Neural cell (in vitro differentiated cells): Measurements from ENCODE around the gene CNOT6. TPM values are rescaled to one million over a fixed set of nuclear protein-coding genes. Genes with fewer than 3 reads are reported as not detected.

Source experiments
- H2AFZ ChIP-seq: fragments of 200-600, 300-800 bp; sonication (generic), shearing (Covaris generic); 2 replicates; pipeline ENCODE4 v1.6.0; 2014; ENCODE audit warnings: low read depth, mild to moderate bottlenecking, antibody characterized with exemption, low read length, moderate library complexity
- H3F3A ChIP-seq: fragments of 200-600 bp; shearing (Covaris generic); 2 replicates; pipeline ENCODE4 v1.6.1; 2016; ENCODE audit warnings: mild to moderate bottlenecking, moderate library complexity, mixed read lengths, antibody characterized with exemption, low read length; ENCODE audit not compliant: insufficient read depth, poor library complexity, severe bottlenecking
- H3K27ac ChIP-seq: fragments of 200-600, 300-800 bp; sonication (generic), shearing (Covaris generic); 2 replicates; pipeline ENCODE4 v1.5.1; 2014; ENCODE audit warnings: mild to moderate bottlenecking, low read length, moderate library complexity
- H3K27me3 ChIP-seq: fragments of 300-800, 200-600 bp; sonication (generic), shearing (Covaris generic); 2 replicates; pipeline ENCODE4 v1.6.0; 2014; ENCODE audit warnings: mild to moderate bottlenecking, low read depth, low read length, moderate library complexity; ENCODE audit not compliant: insufficient read depth
- H3K36me3 ChIP-seq: fragments of 300-800, 200-600 bp; sonication (generic), shearing (Covaris generic); 2 replicates; pipeline ENCODE4 v1.5.1; 2014; ENCODE audit warnings: mild to moderate bottlenecking, antibody characterized with exemption, low read length, moderate library complexity; ENCODE audit not compliant: insufficient read depth
- H3K4me2 ChIP-seq: fragments of 300-800, 200-600 bp; sonication (generic), shearing (Covaris generic); 2 replicates; pipeline ENCODE4 v1.6.0; 2014; ENCODE audit warnings: mild to moderate bottlenecking, low read length
- H3K4me3 ChIP-seq: fragments of 300-800, 200-600 bp; sonication (generic), shearing (Covaris generic); 2 replicates; pipeline ENCODE4 v1.5.1; 2014; ENCODE audit warnings: mild to moderate bottlenecking, low read length, moderate library complexity
- H3K79me2 ChIP-seq: fragments of 200-600 bp; shearing (Covaris generic); replicated peaks from 2 replicates; pipeline ENCODE4 v1.6.0; 2014; ENCODE audit warnings: mild to moderate bottlenecking, low read length, moderate library complexity; ENCODE audit not compliant: insufficient read depth
- H3K9ac ChIP-seq: fragments of 300-800, 200-600 bp; sonication (generic), shearing (Covaris generic); 2 replicates; pipeline ENCODE4 v1.6.1; 2016; ENCODE audit warnings: mild to moderate bottlenecking, low read length, mixed read lengths
- H3K9me2 ChIP-seq: fragments of 200-600 bp; shearing (Covaris generic); 2 replicates; pipeline ENCODE4 v1.6.1; 2016; ENCODE audit warnings: mild to moderate bottlenecking, low read length, mixed read lengths; ENCODE audit not compliant: insufficient read depth
- H3K9me3 ChIP-seq: fragments of 200-600, 300-800 bp; sonication (generic), shearing (Covaris generic); 2 replicates; pipeline ENCODE4 v1.6.1; 2016; ENCODE audit warnings: mild to moderate bottlenecking, mixed run types, low read length, moderate library complexity, mixed read lengths
- H4K20me1 ChIP-seq: fragments of 200-600 bp; shearing (Covaris generic); 2 replicates; pipeline ENCODE4 v1.6.1; 2016; ENCODE audit warnings: mild to moderate bottlenecking, mixed run types; ENCODE audit not compliant: insufficient read depth
- EP300 ChIP-seq: fragments of 450-650 bp; conservative IDR thresholded peaks from 2 replicates; pipeline ENCODE4 v1.6.1; 2014; ENCODE audit warnings: antibody characterized with exemption, mild to moderate bottlenecking, moderate library complexity; ENCODE audit not compliant: poor library complexity, severe bottlenecking
- EZH2 ChIP-seq: fragments of 200-600, 300-800 bp; shearing (Covaris generic), sonication (generic); IDR thresholded peaks from 2 replicates; pipeline ENCODE4 v1.6.1; 2014; ENCODE audit warnings: antibody characterized with exemption, low read length, borderline replicate concordance, mild to moderate bottlenecking; ENCODE audit not compliant: insufficient read depth, poor library complexity, severe bottlenecking
- MXI1 ChIP-seq: fragments of 450-650 bp; conservative IDR thresholded peaks from 2 replicates; pipeline ENCODE4 v1.6.1; 2014; ENCODE audit warnings: antibody characterized with exemption, mild to moderate bottlenecking; ENCODE audit not compliant: poor library complexity, severe bottlenecking
- POLR2AphosphoS5 ChIP-seq: IDR thresholded peaks from 2 replicates; pipeline ENCODE4 v1.6.1; 2012
- RAD21 ChIP-seq: fragments of 450-650 bp; conservative IDR thresholded peaks from 2 replicates; pipeline ENCODE4 v1.6.1; 2014; ENCODE audit warnings: antibody characterized with exemption, mild to moderate bottlenecking, moderate library complexity
- SMC3 ChIP-seq: fragments of 450-650 bp; conservative IDR thresholded peaks from 2 replicates; pipeline ENCODE4 v1.6.1; 2014; ENCODE audit warnings: antibody characterized with exemption, mild to moderate bottlenecking, moderate library complexity; ENCODE audit not compliant: poor library complexity
- TAF1 ChIP-seq: IDR thresholded peaks from 2 replicates; pipeline ENCODE4 v1.6.1; 2012; ENCODE audit warnings: low read depth
- polyA plus RNA-seq: library from polyadenylated mRNA; depleted of rRNA; stranded (reverse); fragments of >200 nt; gene quantifications from 2 replicates; pipeline ENCODE4 v1.2.3, GENCODE V29; 2014
- TF ChIP-seq, protein P1 (sequence below): fragments of 450-650 bp; IDR thresholded peaks from 2 replicates; pipeline ENCODE4 v1.5.1; 2014; ENCODE audit warnings: antibody characterized with exemption, mild to moderate bottlenecking, moderate library complexity; ENCODE audit not compliant: poor library complexity, severe bottlenecking
- TF ChIP-seq, protein P2 (sequence below): IDR thresholded peaks from 2 replicates; pipeline ENCODE4 v1.6.1; 2012; ENCODE audit warnings: borderline replicate concordance

CNOT6 gene
- polyA plus RNA-seq, 1 donor from 2014 or later: 43.0 TPM

- no peak overlapping the region for H3K4me3 ChIP-seq
- no peak overlapping the region for H3K27ac ChIP-seq
Observed at GRCh38 chr5:180463216-180463900, 30.8 kb upstream of the CNOT6 start.

DNA sequence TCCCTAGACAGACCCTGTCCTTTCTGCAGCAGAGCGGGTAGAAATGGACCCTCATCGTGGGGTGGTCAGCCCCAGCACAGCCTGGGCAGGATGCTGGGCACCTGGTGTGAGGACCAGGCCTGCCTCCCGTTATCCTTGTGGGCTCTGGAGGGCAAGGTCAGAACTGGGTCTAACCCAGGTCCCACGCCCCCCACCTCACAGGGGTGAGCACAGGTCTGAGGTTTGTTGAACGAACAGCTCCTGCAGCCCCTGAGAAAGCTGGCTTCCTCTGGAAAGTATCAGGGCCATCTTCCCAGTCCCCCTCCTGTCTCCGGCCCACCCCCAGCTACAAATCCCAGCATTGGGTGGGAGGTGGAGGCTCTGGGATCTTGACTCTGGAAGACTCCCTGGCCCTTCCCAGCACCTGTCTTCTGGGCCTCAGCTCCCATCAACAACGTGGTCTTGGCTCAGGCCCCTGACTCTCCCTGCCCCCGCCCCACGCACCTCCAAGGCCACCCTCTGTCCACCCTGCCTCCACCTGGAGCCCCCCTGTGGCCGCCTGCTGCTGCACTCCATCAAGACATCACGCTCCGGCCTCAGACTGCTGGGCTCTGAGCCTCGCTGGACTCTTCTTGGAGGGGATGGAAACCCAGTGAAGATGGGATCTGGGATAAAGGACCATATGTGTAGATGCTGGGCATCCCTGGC, 30.1 kb upstream of the CNOT6 start:
- H3F3A ChIP-seq: no peaks in the 10 kb centered on the region
- no peak overlapping the region for H3K27ac ChIP-seq
- no peak overlapping the region for H3K9ac ChIP-seq
- no peaks in the 10 kb centered on the region for H3K27me3 ChIP-seq
- no peaks in the 10 kb centered on the region for H3K36me3 ChIP-seq
- H3K4me3 ChIP-seq: no peak overlapping the region
- H3K9me3 ChIP-seq: no peaks in the 10 kb centered on the region
- no peaks in the 10 kb centered on the region for H3K9me2 ChIP-seq
- H2AFZ ChIP-seq: no peak overlapping the region
- H4K20me1 ChIP-seq: no peaks in the 10 kb centered on the region
- no peak overlapping the region for H3K4me2 ChIP-seq
- no peaks in the 10 kb centered on the region for H3K79me2 ChIP-seq
- TF ChIP-seq MXI1 (no peak), RAD21 (no peak), TAF1 (no peak), EP300 (no peak), POLR2AphosphoS5 (no peak), SMC3 (no peak), EZH2 (no peak)
- TF ChIP-seq, protein P1, sequence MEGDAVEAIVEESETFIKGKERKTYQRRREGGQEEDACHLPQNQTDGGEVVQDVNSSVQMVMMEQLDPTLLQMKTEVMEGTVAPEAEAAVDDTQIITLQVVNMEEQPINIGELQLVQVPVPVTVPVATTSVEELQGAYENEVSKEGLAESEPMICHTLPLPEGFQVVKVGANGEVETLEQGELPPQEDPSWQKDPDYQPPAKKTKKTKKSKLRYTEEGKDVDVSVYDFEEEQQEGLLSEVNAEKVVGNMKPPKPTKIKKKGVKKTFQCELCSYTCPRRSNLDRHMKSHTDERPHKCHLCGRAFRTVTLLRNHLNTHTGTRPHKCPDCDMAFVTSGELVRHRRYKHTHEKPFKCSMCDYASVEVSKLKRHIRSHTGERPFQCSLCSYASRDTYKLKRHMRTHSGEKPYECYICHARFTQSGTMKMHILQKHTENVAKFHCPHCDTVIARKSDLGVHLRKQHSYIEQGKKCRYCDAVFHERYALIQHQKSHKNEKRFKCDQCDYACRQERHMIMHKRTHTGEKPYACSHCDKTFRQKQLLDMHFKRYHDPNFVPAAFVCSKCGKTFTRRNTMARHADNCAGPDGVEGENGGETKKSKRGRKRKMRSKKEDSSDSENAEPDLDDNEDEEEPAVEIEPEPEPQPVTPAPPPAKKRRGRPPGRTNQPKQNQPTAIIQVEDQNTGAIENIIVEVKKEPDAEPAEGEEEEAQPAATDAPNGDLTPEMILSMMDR: no peak
- TF ChIP-seq, protein P2, sequence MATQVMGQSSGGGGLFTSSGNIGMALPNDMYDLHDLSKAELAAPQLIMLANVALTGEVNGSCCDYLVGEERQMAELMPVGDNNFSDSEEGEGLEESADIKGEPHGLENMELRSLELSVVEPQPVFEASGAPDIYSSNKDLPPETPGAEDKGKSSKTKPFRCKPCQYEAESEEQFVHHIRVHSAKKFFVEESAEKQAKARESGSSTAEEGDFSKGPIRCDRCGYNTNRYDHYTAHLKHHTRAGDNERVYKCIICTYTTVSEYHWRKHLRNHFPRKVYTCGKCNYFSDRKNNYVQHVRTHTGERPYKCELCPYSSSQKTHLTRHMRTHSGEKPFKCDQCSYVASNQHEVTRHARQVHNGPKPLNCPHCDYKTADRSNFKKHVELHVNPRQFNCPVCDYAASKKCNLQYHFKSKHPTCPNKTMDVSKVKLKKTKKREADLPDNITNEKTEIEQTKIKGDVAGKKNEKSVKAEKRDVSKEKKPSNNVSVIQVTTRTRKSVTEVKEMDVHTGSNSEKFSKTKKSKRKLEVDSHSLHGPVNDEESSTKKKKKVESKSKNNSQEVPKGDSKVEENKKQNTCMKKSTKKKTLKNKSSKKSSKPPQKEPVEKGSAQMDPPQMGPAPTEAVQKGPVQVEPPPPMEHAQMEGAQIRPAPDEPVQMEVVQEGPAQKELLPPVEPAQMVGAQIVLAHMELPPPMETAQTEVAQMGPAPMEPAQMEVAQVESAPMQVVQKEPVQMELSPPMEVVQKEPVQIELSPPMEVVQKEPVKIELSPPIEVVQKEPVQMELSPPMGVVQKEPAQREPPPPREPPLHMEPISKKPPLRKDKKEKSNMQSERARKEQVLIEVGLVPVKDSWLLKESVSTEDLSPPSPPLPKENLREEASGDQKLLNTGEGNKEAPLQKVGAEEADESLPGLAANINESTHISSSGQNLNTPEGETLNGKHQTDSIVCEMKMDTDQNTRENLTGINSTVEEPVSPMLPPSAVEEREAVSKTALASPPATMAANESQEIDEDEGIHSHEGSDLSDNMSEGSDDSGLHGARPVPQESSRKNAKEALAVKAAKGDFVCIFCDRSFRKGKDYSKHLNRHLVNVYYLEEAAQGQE: no peak

More at GRCh38 chr5:180463216-180463900, 30.8 kb upstream of the CNOT6 start:
- Histone ChIP-seq H3K79me2 (no peaks in the 10 kb centered on the region), H3K9me3 (no peaks in the 10 kb centered on the region), H4K20me1 (no peaks in the 10 kb centered on the region), H3K36me3 (no peaks in the 10 kb centered on the region), H3K4me2 (no peak overlapping the region), H3F3A (no peaks in the 10 kb centered on the region), H2AFZ (no peak overlapping the region), H3K9me2 (no peaks in the 10 kb centered on the region), H3K9ac (no peak overlapping the region), H3K27me3 (no peaks in the 10 kb centered on the region)
- TF ChIP-seq MXI1: no peak
- no peak for TF ChIP-seq EZH2
- TF ChIP-seq, protein P1: no peak
- no peak for TF ChIP-seq EP300
